Measurements from ENCODE around the gene GLIPR2. TPM values are rescaled to one million over a fixed set of nuclear protein-coding genes. Genes with fewer than 3 reads are reported as not detected.
"Not testable (repeated sequence)": the region's sequence is repeated elsewhere in the genome, so short reads cannot be mapped to it uniquely, and the experiment has no call there.

GLIPR2 gene
- total and polyA plus RNA-seq, 2 of the 13 experiments (the other 11 are each of a cell fraction or from before 2014, with no cell fraction given) = 0.08 to 0.42 TPM

- H3K27ac ChIP-seq (ENCODE audit: extremely low read length, insufficient read depth, low read length); H2AFZ ChIP-seq (ENCODE audit: low read length); ATAC-seq; DNase-seq (ENCODE audit: low spot score); H3K27me3 ChIP-seq (ENCODE audit: control insufficient read depth in 1 of 2, insufficient read depth in 2 of 2, low read length in 2 of 2); BruUV-seq (replicated peaks); H3K36me3 ChIP-seq (replicated peaks in 1 of 2; ENCODE audit: control insufficient read depth in 1 of 2, insufficient read depth in 2 of 2, low read length in 2 of 2); H3K9ac ChIP-seq (ENCODE audit: insufficient read depth, low read depth, low read length); H3K79me2 ChIP-seq (ENCODE audit: insufficient read depth, low read length); in situ Hi-C loops (cut with HindIII; ENCODE audit: extremely low pct_ligation_motif_present, low pct_unique_long_range_greater_than_20kb); FAIRE-seq; POLR2A ChIA-PET; H3K4me2 ChIP-seq (ENCODE audit: low read depth, low read length); intact Hi-C loops (cut with micrococcal nuclease; ENCODE audit: unreplicated experiment); H3K4me3 ChIP-seq (replicated peaks in 1 of 3; ENCODE audit: insufficient read depth in 1 of 3, low read depth in 2 of 3, low read length in 3 of 3); H3K4me1 ChIP-seq (ENCODE audit: insufficient read depth, low read length); H3K9me3 ChIP-seq (ENCODE audit: low read length); CTCF ChIA-PET (ENCODE audit: low intra/inter-chr PET ratio, low total read pairs); H4K20me1 ChIP-seq (ENCODE audit: insufficient read depth, low read length): not testable (repeated sequence)
- WGBS (ENCODE audit: low lambda C conversion rate) = 11% methylated on average over 3 of the region's 6 CpGs
- TF ChIP-seq ZNF761 (CRISPR knock-in tag; conservative IDR thresholded peaks at IDR 0.05) = peak; percentile 92
Measured at GRCh38 chr9:36180243-36180642, 43.7 kb downstream of the GLIPR2 start.

GRCh38 chr9:36187414-36187813, 50.9 kb downstream of the GLIPR2 start:
- DNase-seq (ENCODE audit: low spot score) (no peak), FAIRE-seq (no peak), ATAC-seq (no peak)
- Histone ChIP-seq H3K4me2 (ENCODE audit: low read depth, low read length) (no peak overlapping the region), H3K27me3 (ENCODE audit: control insufficient read depth in 1 of 2, insufficient read depth in 2 of 2, low read length in 2 of 2) (no peaks in the 10 kb centered on the region; a peak in 1 of 5 replicates), H2AFZ (ENCODE audit: low read length) (no peak overlapping the region), H3K4me3 (replicated peaks in 1 of 3; ENCODE audit: insufficient read depth in 1 of 3, low read depth in 2 of 3, low read length in 3 of 3) (no peak overlapping the region), H3K9ac (ENCODE audit: insufficient read depth, low read depth, low read length) (no peak overlapping the region), H3K27ac (ENCODE audit: extremely low read length, insufficient read depth, low read length) (no peak overlapping the region), H4K20me1 (ENCODE audit: insufficient read depth, low read length) (peaks cover 9% of the 10 kb centered on the region), H3K4me1 (ENCODE audit: insufficient read depth, low read length) (peaks cover 12% of the 10 kb centered on the region), H3K9me3 (ENCODE audit: low read length) (no peaks in the 10 kb centered on the region), H3K36me3 (replicated peaks in 1 of 2; ENCODE audit: control insufficient read depth in 1 of 2, insufficient read depth in 2 of 2, low read length in 2 of 2) (no peaks in the 10 kb centered on the region), H3K79me2 (ENCODE audit: insufficient read depth, low read length) (peaks cover 14% of the 10 kb centered on the region)
- ChIA-PET POLR2A (no interaction called here), CTCF (ENCODE audit: low intra/inter-chr PET ratio, low total read pairs) (no interaction called here)
- BruUV-seq (replicated peaks) = no TSS peak
- in situ Hi-C loops (cut with HindIII; ENCODE audit: extremely low pct_ligation_motif_present, low pct_unique_long_range_greater_than_20kb) = no loop called here
- intact Hi-C loops (cut with micrococcal nuclease; ENCODE audit: unreplicated experiment) = no loop called here
- TF ChIP-seq ZMYM3 (CRISPR knock-in tag; IDR thresholded peaks at IDR 0.05) (no peak), ZNF510 (CRISPR knock-in tag; IDR thresholded peaks at IDR 0.05; ENCODE audit: low read depth) (no peak), BATF2 (CRISPR knock-in tag; IDR thresholded peaks at IDR 0.05) (no peak), ZNF281 (CRISPR knock-in tag; IDR thresholded peaks at IDR 0.05; ENCODE audit: borderline replicate concordance) (no peak), ASH2L (IDR thresholded peaks at IDR 0.05; ENCODE audit: insufficient read length, low read depth, low read length) (no peak), AGO1 (IDR thresholded peaks at IDR 0.05; ENCODE audit: low read depth, low read length, poor library complexity, severe bottlenecking) (no peak), HNRNPH1 (optimal IDR thresholded peaks at IDR 0.05; ENCODE audit: low read depth, low read length) (no peak), SMYD3 (CRISPR knock-in tag; IDR thresholded peaks at IDR 0.05) (no peak), E2F1 (CRISPR knock-in tag; IDR thresholded peaks at IDR 0.05) (no peak)
